ENCODE measurements around the gene L3MBTL2.

- TF ChIP-seq CTCF (IDR thresholded peaks at IDR 0.05) (no peak), POLR2A (IDR thresholded peaks at IDR 0.05) (no peak)
Measured at GRCh38 chr22:41237707-41238569, 32.8 kb downstream of the L3MBTL2 start.
